HG03432 (cell line): ENCODE measurements around the gene RABL6.
A peak's percentile ranks its signal among the peaks of the same experiment; 100 is the strongest.
"Not testable (repeated sequence)": the region's sequence is repeated elsewhere in the genome, so short reads cannot be mapped to it uniquely, and the experiment has no call there.

Experiments
- ATAC-seq: cut with Tn5 transposase; IDR thresholded peaks from one replicate; pipeline ENCODE4 v1.9.1; 2021; ENCODE audit warnings: mild to moderate bottlenecking, moderate library complexity; ENCODE audit not compliant: unreplicated experiment

Gene RABL6

GRCh38 chr9:136869611-136870010 is 61.9 kb downstream of the RABL6 start:
- ATAC-seq = not testable (repeated sequence)

GRCh38 chr9:136875155-136875554 is 67.4 kb downstream of the RABL6 start:
- no peak for ATAC-seq

GRCh38 chr9:136876476-136876875 is 68.7 kb downstream of the RABL6 start:
- ATAC-seq = no peak

GRCh38 chr9:136880651-136881050 is 72.9 kb downstream of the RABL6 start:
- ATAC-seq = no peak

- ATAC-seq = peak; percentile 24
These were observed 74.0 kb downstream of the RABL6 start for GRCh38 chr9:136881691-136882108.

GRCh38 chr9:136882109-136882946 is 74.6 kb downstream of the RABL6 start:
- peak; percentile 37 for ATAC-seq

- ATAC-seq = not testable (repeated sequence)
These were observed 75.2 kb downstream of the RABL6 start for GRCh38 chr9:136882947-136883283.

GRCh38 chr9:136883670-136884069 is 75.9 kb downstream of the RABL6 start:
- not testable (repeated sequence) for ATAC-seq

GRCh38 chr9:136885950-136886578 is 78.3 kb downstream of the RABL6 start, which contains the start of gene TRAF2:
Gene TRAF2 (plus strand): TSS chr9:136886516. CDS start chr9:136898741, 12,225 bp downstream.
- peak; percentile 79 for ATAC-seq

GRCh38 chr9:136886610-136887597 is 79.2 kb downstream of the RABL6 start:
- ATAC-seq = peak; percentile 32

GRCh38 chr9:136888454-136888853 is 80.7 kb downstream of the RABL6 start:
- no peak for ATAC-seq

GRCh38 chr9:136889858-136890257 is 82.1 kb downstream of the RABL6 start:
- ATAC-seq = no peak

GRCh38 chr9:136890661-136891060 is 82.9 kb downstream of the RABL6 start:
- ATAC-seq = no peak
